ENCODE measurements around the gene TIMP1.

TIMP1 gene

GRCh38 chrX:47634871-47635575 is 52.8 kb downstream of the TIMP1 start:
- no peak for DNase-seq (ENCODE audit: low spot score)

Data from NAMALWA (cell line).